GM12873 (cell line): ENCODE measurements around the gene IGIP.

Source experiments
- TF ChIP-seq, protein P1 (sequence below): IDR thresholded peaks from 2 replicates; pipeline ENCODE4 v1.5.1; 2012; ENCODE audit warnings: low read depth, mild to moderate bottlenecking, moderate library complexity, low read length, control low read depth; ENCODE audit not compliant: insufficient read depth; ENCODE audit errors: missing control alignments

IGIP gene

DNA sequence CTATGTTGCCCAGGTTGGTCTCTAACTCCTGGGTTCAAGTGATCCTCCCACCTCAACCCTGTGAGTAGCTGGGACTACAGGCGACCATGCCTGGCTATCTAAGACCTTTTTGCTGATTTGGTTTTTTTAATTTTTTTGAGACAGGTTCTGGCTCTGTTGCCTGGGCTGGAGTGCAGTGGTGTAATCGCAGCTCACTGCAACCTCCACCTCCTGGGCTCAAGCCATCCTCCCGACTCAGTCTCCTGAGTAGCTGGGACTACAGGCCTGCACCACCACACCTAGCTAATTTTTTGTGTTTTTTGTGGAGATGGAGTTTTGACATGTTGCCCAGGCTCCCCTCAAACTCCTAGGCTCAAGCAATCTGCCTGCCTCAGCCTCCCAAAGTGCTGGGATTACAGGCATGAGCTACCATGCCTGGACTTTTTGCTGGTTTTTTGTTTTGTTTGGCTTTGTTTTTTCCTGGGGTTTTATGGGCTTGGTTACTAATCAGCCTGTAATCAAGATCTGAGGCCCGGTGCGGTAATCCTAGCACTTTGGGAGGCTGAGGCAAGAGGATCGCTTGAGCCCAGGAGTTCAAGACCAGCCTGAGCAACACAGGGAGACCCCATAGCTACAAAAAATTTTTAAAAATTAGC is 52.9 kb downstream of the IGIP start:
- TF ChIP-seq, protein P1, sequence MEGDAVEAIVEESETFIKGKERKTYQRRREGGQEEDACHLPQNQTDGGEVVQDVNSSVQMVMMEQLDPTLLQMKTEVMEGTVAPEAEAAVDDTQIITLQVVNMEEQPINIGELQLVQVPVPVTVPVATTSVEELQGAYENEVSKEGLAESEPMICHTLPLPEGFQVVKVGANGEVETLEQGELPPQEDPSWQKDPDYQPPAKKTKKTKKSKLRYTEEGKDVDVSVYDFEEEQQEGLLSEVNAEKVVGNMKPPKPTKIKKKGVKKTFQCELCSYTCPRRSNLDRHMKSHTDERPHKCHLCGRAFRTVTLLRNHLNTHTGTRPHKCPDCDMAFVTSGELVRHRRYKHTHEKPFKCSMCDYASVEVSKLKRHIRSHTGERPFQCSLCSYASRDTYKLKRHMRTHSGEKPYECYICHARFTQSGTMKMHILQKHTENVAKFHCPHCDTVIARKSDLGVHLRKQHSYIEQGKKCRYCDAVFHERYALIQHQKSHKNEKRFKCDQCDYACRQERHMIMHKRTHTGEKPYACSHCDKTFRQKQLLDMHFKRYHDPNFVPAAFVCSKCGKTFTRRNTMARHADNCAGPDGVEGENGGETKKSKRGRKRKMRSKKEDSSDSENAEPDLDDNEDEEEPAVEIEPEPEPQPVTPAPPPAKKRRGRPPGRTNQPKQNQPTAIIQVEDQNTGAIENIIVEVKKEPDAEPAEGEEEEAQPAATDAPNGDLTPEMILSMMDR: no peak
